GM10847 (cell line): ENCODE data around the gene KCNAB1.

Experiments used
- POLR2A ChIP-seq: IDR thresholded peaks from 2 replicates; pipeline ENCODE4 v1.6.1; 2011; ENCODE audit not compliant: insufficient read length; ENCODE audit errors: extremely low read depth

The KCNAB1 gene

DNA sequence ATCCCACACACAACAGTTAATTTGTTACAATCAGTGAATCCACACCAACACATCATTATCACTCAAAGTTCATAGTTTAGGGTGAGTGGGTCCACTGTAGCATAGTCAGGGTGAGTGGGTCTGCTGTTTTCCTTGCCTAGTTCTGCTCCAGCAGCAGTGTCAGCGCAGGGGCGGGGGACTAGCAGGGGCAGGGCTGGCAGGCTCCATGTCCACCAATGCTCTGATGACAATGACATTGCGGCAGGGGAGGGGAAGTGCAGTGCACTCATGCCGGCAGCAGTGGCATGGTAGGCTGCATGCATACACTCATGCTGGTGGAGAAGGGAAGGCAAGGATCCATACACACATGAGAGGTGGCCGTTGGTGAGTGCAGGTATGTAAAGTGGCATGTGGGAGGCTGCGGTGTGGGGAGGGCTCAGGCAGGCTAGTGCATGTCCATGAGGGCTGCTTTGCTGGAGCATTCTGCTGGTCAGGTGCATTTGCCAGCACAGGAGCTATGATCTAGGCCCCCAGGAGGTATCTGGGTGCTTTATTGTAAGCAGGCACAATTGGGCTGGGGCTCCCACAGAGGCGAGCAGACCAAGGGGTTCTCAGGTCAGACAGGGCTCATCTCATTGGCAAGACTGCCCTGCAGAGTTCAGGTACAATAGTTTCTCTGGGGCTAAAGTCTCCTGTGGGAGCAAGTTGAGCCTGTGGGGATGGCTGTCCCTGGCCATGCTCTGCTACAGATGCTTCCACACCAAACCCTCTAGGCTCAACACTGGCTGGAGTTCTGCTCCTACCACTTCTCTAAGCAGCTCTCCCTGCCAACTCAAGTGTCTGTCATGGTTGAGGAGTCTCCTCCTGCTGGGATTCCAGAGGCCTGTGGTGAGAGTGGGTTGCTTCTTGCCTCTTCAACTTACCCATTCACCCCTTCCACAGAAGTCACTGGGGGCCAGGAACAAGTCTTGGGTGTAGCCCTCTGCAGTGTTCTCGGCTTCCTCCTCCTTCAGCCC lies 81.3 kb downstream of the KCNAB1 start:
- TF ChIP-seq POLR2A, result no peak

GRCh38 chr3:156206157-156206556 lies 85.8 kb downstream of the KCNAB1 start:
- no peak for TF ChIP-seq POLR2A

GRCh38 chr3:156207802-156208685 lies 87.7 kb downstream of the KCNAB1 start:
- no peak for TF ChIP-seq POLR2A

DNA sequence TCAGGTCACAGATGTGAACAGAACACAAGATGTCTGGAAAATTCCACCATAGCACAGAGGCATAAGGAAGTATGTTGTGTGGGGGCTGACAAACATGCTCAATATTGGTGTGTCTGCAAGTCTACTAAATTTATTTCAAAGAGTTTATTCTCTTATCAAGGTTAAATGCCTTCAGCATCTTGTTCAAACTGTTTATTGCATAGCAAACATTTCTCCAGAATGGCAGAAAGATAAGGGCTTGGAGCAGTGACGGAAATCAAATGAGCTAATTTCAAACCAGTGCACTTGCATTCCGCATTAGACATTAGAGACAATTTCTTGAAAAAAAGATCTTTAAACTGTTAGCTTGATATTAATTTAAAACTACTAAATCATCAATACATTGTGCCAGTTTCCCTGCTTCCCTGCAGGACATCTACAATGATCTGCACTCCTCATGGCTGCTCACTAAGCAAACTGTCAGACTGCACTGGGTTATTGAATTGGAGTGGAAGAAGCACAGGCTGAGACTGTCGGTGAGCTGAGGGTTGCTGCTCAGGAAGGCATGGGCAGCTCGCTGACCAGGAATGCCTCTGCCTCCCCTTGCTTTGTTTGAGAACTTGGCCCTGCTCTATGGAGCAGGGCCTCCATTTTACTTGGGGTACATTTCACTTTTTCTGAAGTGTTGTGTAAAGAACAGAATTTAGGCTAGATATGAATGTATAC lies 89.4 kb downstream of the KCNAB1 start:
- TF ChIP-seq POLR2A, result no peak

- TF ChIP-seq POLR2A, result no peak
Measured at GRCh38 chr3:156211583-156211982, 91.2 kb downstream of the KCNAB1 start.

DNA sequence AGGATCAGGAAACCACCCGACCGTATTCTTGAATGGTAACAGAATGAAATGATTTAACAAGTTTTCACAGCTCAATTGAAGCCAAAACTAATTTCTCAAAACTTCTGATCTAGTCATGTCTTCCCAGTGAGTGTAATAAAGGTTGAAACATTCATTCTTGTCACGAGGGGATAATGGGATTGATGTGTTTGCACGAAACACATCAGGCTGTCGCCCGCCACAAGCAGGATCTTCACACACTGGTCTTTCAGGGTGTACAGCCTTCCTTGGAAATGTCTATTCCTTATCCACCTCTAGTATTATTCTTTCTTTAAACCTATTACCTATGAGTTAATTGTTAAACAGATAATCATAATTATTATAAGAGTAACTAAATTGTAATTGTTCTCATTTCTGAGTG lies 94.3 kb downstream of the KCNAB1 start:
- TF ChIP-seq POLR2A, result no peak

GRCh38 chr3:156215751-156216150 lies 95.4 kb downstream of the KCNAB1 start:
- TF ChIP-seq POLR2A, result no peak

GRCh38 chr3:156216216-156216615 lies 95.8 kb downstream of the KCNAB1 start:
- TF ChIP-seq POLR2A, result no peak

- TF ChIP-seq POLR2A, result no peak
Measured at GRCh38 chr3:156216852-156217251, 96.5 kb downstream of the KCNAB1 start.

DNA sequence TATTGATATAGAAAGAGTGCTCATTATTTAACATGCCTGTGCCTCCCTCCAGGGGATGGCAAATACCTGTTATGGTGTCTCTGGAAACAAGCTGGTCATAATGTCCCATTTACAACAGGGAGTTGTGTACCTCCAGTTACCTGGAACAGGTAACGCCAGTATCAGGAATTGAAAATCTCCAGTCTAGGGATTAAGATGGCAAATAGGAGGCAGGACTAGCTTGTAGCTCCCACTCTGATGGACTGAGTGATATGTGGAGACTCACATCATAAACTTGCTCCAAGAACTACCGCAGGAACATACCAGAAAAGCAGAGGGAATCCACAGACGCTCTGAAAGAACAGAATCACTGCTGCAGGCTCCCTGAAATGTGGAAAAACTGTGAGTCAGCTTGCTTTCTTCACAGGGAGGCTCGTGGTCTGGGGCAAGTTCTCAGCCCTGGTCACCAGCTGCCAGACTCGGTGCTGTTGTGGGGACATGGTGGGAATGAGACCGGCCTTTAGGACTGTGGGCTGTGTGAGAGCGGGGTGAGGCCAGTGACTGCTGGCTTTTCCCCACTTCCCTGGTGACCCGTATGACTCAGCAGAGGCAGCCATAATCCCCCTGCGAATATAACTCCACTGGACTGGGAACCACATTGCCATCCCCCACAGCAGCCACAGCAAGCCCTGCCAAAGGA lies 97.4 kb downstream of the KCNAB1 start:
- no peak for TF ChIP-seq POLR2A

GRCh38 chr3:156218353-156218744 lies 98.0 kb downstream of the KCNAB1 start:
- no peak for TF ChIP-seq POLR2A

GRCh38 chr3:156226676-156227420 lies 106.5 kb downstream of the KCNAB1 start:
- TF ChIP-seq POLR2A, result no peak

- no peak for TF ChIP-seq POLR2A
Measured at GRCh38 chr3:156227704-156228103, 107.3 kb downstream of the KCNAB1 start.
